NCI-H2171 treated with DMSO at 0.1 percent for 48 hours (cell line): ENCODE data around the gene ARHGEF6.

Experiments
- DNase-seq: peaks from one replicate; lab custom pipeline; 2025; lab: John Stamatoyannopoulos, UW

ARHGEF6 gene

DNA sequence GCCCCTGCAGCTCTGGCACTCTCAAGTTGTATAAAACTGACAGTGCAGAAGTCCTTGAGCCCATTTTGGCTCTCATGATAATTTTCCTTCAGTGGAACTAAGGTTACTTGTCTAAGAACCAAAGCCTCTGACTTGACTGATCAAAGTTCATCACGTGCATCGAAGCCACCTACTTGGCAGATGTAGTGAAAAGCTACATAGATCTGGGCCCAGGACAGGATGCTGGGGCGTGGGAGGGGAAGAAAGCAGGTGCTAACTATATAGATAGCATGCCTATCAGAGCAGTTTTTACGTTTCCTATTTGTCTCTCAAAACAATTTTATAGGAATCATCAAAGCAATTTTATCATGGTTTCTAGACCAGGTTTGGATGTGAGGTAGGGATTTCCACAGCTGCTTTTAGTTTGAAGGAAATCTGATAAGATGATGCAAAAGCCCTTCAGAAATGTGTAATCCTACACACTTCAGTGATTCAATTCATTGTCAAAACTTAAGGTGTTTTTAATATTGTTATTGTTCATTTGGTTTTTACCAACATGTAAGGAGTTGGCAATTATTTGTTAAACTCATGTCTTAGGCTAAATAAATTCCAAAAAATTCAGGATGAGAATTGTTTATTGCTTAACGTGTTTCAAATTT lies 134.0 kb downstream of the ARHGEF6 start:
- no peak for DNase-seq

DNA sequence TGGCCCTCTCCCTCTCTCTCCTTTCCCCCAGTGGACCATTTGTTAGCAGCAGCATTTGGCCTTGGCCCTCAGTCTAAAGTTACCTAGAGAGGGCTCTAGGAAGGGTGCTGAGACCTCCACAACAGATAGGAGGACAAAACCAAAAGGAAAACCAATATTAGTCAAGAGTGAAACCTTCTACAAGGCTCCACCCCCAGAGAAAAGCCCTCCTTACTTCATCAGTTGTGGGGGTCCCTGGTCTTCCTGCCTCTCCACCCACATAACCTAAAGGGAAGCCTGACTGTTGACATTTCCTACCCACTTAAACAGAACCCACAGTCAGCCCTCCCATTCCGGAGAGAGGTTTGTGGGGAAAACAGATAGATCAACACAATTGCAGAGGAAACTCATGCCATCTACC lies 137.5 kb downstream of the ARHGEF6 start:
- no peak for DNase-seq

- no peak for DNase-seq
These were observed 141.1 kb downstream of the ARHGEF6 start for GRCh38 chrX:136639506-136640176.

GRCh38 chrX:136636121-136636520 lies 144.6 kb downstream of the ARHGEF6 start:
- DNase-seq = no peak

DNA sequence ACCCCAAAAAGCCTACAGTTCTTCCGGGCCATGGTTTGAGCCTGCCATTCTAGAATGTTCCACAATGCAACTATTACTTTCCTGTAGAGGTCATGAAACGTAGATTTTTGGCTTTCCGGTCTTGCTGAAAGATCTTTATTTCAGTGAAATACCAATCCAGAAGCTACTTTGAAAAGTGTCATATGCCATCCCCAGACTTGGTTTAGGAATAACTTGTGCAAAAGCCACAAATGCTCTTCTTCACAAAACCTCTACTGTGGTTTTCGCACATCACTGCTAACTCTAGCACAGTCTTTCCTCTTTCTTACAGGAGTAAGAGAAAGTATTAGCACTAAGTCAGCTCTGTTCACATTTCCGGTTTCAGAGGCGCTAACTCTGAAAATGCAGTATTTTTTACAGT lies 145.5 kb downstream of the ARHGEF6 start:
- no peak for DNase-seq

DNA sequence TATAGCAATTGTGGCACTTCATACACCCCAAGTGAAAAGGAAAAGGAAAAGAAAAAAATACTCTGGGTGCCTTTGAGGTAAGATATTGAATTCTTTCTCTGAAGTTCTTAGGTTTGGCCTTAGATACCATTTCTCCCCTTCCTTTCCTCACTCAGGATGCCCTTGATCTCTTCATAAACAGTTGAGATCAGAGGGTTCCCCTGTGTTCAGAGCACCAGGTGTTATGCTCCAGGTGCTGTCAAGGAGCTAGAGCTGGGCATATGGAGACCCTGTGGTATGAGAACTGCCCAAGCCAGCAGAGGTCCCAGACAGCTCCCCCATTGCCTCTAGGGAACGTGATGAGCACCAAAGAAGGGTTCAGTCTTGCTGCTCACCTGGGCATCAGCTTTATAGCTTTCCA lies 149.9 kb downstream of the ARHGEF6 start:
- DNase-seq = no peak

- no peak for DNase-seq
These were observed 151.5 kb downstream of the ARHGEF6 start for GRCh38 chrX:136629084-136629750.

DNA sequence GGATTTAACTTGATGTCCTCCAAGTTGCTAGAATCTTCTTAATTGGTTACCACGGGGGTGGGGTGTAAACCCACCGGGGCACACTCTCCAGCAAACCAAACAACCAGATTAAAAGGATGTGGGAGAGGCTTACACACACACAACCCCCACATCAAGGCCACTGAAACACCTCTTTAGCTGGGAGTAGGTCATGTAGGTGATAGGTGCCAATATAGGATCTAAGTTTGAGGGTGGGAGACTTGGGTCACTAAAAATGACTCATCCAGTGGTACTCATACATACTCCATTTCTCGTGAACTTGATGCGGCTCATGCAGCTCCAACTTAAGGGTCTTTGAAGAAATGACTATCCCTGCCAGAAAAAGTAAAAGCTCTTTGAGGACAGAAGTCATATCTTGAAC lies 153.3 kb downstream of the ARHGEF6 start:
- DNase-seq = no peak

DNA sequence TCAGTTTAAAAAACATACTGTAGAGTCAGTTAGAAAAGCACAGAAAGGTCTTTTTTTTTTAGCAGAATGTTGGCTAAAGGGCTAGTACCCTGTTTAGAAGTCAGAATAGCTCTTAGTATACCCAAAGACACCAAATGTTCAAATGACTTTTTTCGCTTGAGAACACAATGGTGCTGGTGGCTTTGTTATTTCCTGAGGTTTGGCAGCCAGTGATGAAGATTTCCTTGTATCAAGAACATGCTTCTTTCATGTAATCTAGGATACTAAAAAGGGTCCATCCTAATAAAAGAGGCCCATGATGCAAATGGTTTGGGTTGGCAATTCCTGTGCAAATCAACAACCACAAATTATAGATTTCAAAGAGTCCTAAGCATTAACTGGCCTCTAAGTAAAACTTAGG lies 153.8 kb downstream of the ARHGEF6 start:
- no peak for DNase-seq

GRCh38 chrX:136626237-136626636 lies 154.5 kb downstream of the ARHGEF6 start:
- no peak for DNase-seq

DNA sequence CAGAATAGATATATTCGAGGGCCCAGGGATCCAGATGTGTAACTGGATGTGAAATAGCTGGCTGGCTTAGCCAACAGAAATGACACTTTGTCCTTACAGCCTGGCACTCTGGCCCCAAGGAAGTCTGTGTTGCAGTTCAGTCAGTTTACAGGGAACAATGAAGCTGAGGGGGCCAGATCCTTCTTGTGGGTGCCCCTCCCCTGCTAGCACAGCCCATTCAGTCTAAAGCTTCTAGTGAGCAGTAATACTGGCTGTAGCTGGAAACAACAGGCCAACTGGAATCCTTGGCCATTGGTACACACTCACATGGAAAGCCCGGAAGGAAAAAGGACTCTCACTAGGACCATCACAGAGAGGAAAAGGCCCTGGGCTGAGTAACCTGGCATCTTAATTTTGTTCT lies 155.5 kb downstream of the ARHGEF6 start:
- no peak for DNase-seq

GRCh38 chrX:136623396-136623795 lies 157.3 kb downstream of the ARHGEF6 start:
- no peak for DNase-seq

- no peak for DNase-seq
These were observed 158.2 kb downstream of the ARHGEF6 start for GRCh38 chrX:136622568-136622967.

GRCh38 chrX:136620780-136621179 lies 160.0 kb downstream of the ARHGEF6 start:
- no peak for DNase-seq

DNA sequence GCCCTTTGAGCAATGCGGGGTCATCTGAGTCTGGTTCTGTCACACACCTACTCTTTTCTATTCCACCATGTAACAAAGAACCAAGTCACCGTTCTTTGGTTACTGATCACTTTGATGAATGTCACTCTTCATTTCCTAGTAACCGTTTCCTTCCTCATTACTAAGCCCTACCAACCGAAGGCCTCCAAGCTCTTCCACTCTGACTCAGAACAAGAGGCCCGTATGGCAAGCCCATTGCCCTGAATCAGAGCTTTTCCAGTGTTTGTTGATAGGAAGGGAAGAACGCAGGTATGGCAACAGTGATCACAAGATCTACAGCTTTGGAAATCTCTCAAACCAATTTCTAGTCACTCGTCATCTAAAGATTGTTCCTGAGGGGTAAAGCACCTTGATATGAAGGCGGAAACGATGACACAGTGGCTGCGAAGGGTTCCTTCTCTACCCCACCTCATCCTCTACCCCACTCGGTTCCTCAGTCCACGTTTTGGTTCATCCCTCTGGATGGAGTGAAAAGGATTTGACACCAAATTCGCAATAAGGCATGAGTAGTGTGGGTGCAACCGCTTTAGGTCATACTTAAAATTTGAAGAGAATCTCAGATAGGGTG lies 160.7 kb downstream of the ARHGEF6 start:
- no peak for DNase-seq

GRCh38 chrX:136616987-136617685 lies 163.6 kb downstream of the ARHGEF6 start:
- DNase-seq = no peak
